Pancreas (tissue), 10 donors: ENCODE results near the gene NUFIP2. TPM values are rescaled to one million over a fixed set of nuclear protein-coding genes. Genes with fewer than 3 reads are reported as not detected.

ENCODE experiments used
- ATAC-seq, 4 donors: fragments of 200-7000 bp; cut with Tn5 transposase; one replicate each; pipeline versions ENCODE4 v1.8.0 to v1.9.1; 2020; ENCODE audit warnings: mild to moderate bottlenecking in 4 of 4, moderate library complexity in 4 of 4
- DNase-seq, 6 donors: peaks; one replicate each; pipeline ENCODE4 v3.0.0-alpha.2; 2020
- FAIRE-seq: peaks from 2 replicates; lab custom pipeline; 2012; peaks lifted over from hg19 to GRCh38; lab: Jason Lieb, UNC
- H3K27ac ChIP-seq, 4 donors: fragments of 200-600 bp; sonication (generic); 1 replicate in 3 of 4; 2 replicates in 1 of 4; pipeline versions ENCODE4 v1.5.0 to v1.8.0; 2020
- H3K27me3 ChIP-seq, 4 donors: fragments of 200-600 bp; one replicate each; pipeline ENCODE4 v1.8.0; 2021
- H3K36me3 ChIP-seq, 3 donors: fragments of 200-600 bp; sonication (generic) in 1 of 3; one replicate each; pipeline versions ENCODE4 v1.5.0 to v1.8.0; 2020 to 2021
- H3K4me1 ChIP-seq, 3 donors: fragments of 200-600 bp; one replicate each; pipeline ENCODE4 v1.8.0; 2021
- H3K4me3 ChIP-seq, 4 donors: fragments of 200-600 bp; sonication (generic) in 2 of 4; one replicate each; pipeline versions ENCODE4 v1.5.0 to v1.8.0; 2020 to 2021
- H3K9me3 ChIP-seq, 4 donors: fragments of 200-600 bp; one replicate each; pipeline ENCODE4 v1.8.0; 2021
- CTCF ChIP-seq, 4 donors: fragments of 200-600 bp; sonication (generic) in 3 of 4; IDR thresholded peaks; one replicate each; pipeline versions ENCODE4 v1.5.0 to v1.8.0; 2021; ENCODE audit warnings: antibody characterized with exemption in 4 of 4
- WGBS, 2 donors: extraction: QIAGEN DNeasy Blood & Tissue Kit; methylation state at CpG; one replicate each; pipeline ENCODE4 v1.1.7; 2013; 5-methylcytosine and 5-hydroxymethylcytosine counted together
- intact Hi-C, 3 donors: fragments of 100-400 bp; cut with DNase I; formaldehyde crosslinking; loops; one replicate each; pipeline versions ENCODE4 v1.11.1 to v1.14.2; 2022
- polyA plus RNA-seq, 2 donors: library from polyadenylated mRNA; stranded (reverse); fragments of 200-250 nt; gene quantifications; one replicate each; pipeline ENCODE4 v1.2.3, GENCODE V29; 2013
- total RNA-seq, 6 donors: library from RNA; stranded (reverse); fragmentation: NEBNext Ultra II Directional in 4 of 6; extraction: Animal tissue kit (Norgen Biotek cat#: 25700) in 4 of 6; gene quantifications; one replicate each; pipeline versions ENCODE4 v1.2.1 to v1.2.4, GENCODE V29; 2021 to 2023
- donor health status: healthy with polysubstance abuse.
- donor health status: DM: no; HTN: no; CAD: no; lungs with moderate emphysema.
- donor health status: DM: no; HTN: no; CAD: no.
- donor health status: control.
- donor health status: control.
- donor health status: Bipolar disorder and iron deficiency.
- donor health status: DM: yes; HTN: yes; CAD: no.
- donor health status: DM: no; HTN: no; CAD: no.
- donor health status: DM: no; HTN: no; CAD: no.
- donor health status: DM: yes; HTN: yes; CAD: no.

The NUFIP2 gene
- total and polyA plus RNA-seq, 8 donors = 8.7 to 28.1 (median 15.3) TPM

DNA sequence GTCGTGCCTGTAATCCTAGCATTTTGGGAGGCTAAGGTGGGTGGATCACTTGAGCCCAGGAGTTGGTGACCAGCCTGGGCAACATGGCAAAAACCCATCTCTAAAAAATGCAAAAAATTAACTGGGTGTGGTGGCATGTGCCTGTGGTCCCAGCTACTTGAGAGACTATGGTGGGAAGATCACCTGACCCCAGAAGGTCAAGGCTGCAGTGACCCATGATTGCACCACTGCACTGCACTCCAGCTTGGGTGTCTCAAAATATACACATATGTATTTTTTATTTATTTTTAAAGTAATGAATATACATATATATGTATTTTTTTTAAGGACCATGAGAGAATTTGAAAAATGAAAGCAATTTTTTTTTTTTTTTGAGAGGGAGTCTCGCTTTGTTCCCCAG, 5.1 kb upstream of the NUFIP2 start:
- Histone ChIP-seq H3K9me3 (no peaks in the 10 kb centered on the region), H3K4me3 (no peak overlapping the region), H3K4me1 (peaks cover 0 to 7% (median 0%) of the 10 kb centered on the region in 3 donors), H3K27me3 (no peaks in the 10 kb centered on the region), H3K27ac (no peak overlapping the region), H3K36me3 (no peaks in the 10 kb centered on the region)
- DNase-seq (no peak), ATAC-seq (no peak), FAIRE-seq (no peak)
- WGBS, 2 donors = 85 to 89% methylated on average over 2 of the region's 2 CpGs
- intact Hi-C loops = no loop called here
- no peak for TF ChIP-seq CTCF (IDR thresholded peaks at IDR 0.05)

- 94% methylated on average over 3 of the region's 3 CpGs for WGBS, 2 donors
- intact Hi-C loops = no loop called here
- Histone ChIP-seq H3K9me3 (no peaks in the 10 kb centered on the region), H3K4me3 (no peak overlapping the region), H3K4me1 (peaks cover 0 to 20% (median 10%) of the 10 kb centered on the region in 3 donors), H3K27me3 (no peaks in the 10 kb centered on the region), H3K36me3 (no peaks in the 10 kb centered on the region), H3K27ac (no peak overlapping the region)
- no peak for DNase-seq
- FAIRE-seq = no peak
- ATAC-seq = no peak
- no peak for TF ChIP-seq CTCF (IDR thresholded peaks at IDR 0.05)
Observed at GRCh38 chr17:29295420-29295819, 1.5 kb upstream of the NUFIP2 start.

GRCh38 chr17:29294580-29294900, 592 bp upstream of the NUFIP2 start:
- no peak for DNase-seq
- H3K4me1 ChIP-seq = peaks cover 8 to 29% (median 12%) of the 10 kb centered on the region in 3 donors
- FAIRE-seq = no peak
- no peaks in the 10 kb centered on the region for H3K27me3 ChIP-seq
- peak overlapping the region in 3 of 4 donors; percentile 20 to 99 (median 93) for H3K4me3 ChIP-seq
- intact Hi-C loops = no loop called here
- no peak for ATAC-seq
- WGBS, 2 donors = 0 to 1% methylated on average over 2 of the region's 2 CpGs
- H3K36me3 ChIP-seq = no peaks in the 10 kb centered on the region
- TF ChIP-seq CTCF (IDR thresholded peaks at IDR 0.05) = no peak
- peak overlapping the region; percentile 87 to 97 (median 95) for H3K27ac ChIP-seq
- H3K9me3 ChIP-seq = no peaks in the 10 kb centered on the region

DNA sequence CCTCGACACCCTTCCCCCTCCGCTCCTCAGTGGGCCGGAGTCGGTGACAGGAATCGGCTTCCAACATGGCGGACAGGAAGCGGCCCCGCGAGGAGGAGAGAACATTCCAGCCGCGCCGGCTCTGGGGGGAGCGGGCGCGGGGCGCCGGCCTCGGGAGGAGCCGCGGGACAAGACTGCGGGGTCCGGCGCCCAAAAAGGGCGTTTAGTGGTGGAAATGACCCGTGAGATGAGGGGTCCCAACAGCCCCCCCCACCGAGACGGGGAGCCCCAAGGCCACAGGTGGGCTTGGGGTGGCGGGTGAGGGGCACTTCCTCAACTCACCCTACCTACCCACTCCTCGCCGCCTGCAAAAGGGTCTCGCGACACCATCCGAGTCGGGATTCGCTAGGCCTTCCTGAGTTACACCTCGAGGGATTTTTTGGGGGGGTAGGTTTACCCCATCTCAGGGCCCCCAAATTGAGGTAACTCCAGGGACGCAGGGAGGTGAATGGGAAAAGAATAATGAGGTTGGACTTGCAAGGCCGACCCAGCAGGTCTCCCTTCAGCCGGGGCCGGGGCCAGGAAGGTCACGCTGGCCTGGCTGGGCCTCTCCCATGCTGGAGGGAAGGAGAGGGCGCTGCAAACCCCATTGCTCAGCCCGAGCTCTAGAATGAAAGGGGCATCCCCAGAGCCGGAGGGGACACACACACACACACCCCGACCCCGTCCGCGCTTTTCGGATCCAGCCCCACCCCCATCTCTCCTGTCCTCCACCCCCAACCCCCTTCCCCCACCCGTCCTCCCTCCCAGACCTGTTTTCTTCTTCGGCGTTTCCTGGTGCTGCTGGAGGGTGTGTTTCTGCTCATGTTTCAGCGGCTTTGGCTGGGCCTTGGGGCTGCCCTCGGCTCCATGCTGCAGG, 707 bp downstream of the NUFIP2 start:
- H3K36me3 ChIP-seq = no peaks in the 10 kb centered on the region
- intact Hi-C loops = no loop called here
- peaks cover 12 to 42% (median 18%) of the 10 kb centered on the region in 3 donors for H3K4me1 ChIP-seq
- H3K4me3 ChIP-seq = peak overlapping the region; percentile 82 to 99 (median 96)
- no peak for TF ChIP-seq CTCF (IDR thresholded peaks at IDR 0.05)
- peak overlapping the region; percentile 93 to 97 (median 95) for H3K27ac ChIP-seq
- DNase-seq (peak; percentile 61 to 87 (median 74)), ATAC-seq (peak; percentile 33 to 53 (median 42)), FAIRE-seq (no peak)
- H3K27me3 ChIP-seq = no peaks in the 10 kb centered on the region
- 0% methylated on average over 39 to 54 of the region's 54 CpGs for WGBS, 2 donors
- H3K9me3 ChIP-seq = no peaks in the 10 kb centered on the region
